Smooth muscle cell (in vitro differentiated cells): Measurements from ENCODE around the gene ATF2. TPM values are rescaled to one million over a fixed set of nuclear protein-coding genes. Genes with fewer than 3 reads are reported as not detected.

Experiments used
- DNase-seq: peaks from one replicate; lab custom pipeline; 2025; ENCODE audit not compliant: unreplicated experiment; lab: John Stamatoyannopoulos, UW
- H2AFZ ChIP-seq: fragments of 200-600 bp; sonication (generic); 2 replicates; pipeline ENCODE4 v1.6.0; 2016; ENCODE audit warnings: antibody characterized with exemption, low read depth, mild to moderate bottlenecking
- H3F3A ChIP-seq: fragments of 200-600 bp; sonication (generic); 2 replicates; pipeline ENCODE4 v1.6.0; 2017; ENCODE audit warnings: antibody characterized with exemption, low read depth
- H3K27ac ChIP-seq: fragments of 200-600 bp; sonication (generic); 2 replicates; pipeline ENCODE4 v1.5.1; 2016; ENCODE audit warnings: low read depth, mild to moderate bottlenecking
- H3K27me3 ChIP-seq: fragments of 200-600 bp; sonication (generic); 2 replicates; pipeline ENCODE4 v1.6.1; 2016; ENCODE audit warnings: low read depth, mild to moderate bottlenecking
- H3K36me3 ChIP-seq: fragments of 200-600 bp; sonication (generic); 2 replicates; pipeline ENCODE4 v1.5.1; 2016; ENCODE audit warnings: low read depth
- H3K4me1 ChIP-seq: fragments of 200-600 bp; sonication (generic); 2 replicates; pipeline ENCODE4 v1.5.1; 2016; ENCODE audit warnings: low read depth
- H3K4me2 ChIP-seq: fragments of 200-600 bp; sonication (generic); 2 replicates; pipeline ENCODE4 v1.6.0; 2016; ENCODE audit warnings: mild to moderate bottlenecking
- H3K4me3 ChIP-seq: fragments of 200-600 bp; sonication (generic); 2 replicates; pipeline ENCODE4 v1.5.1; 2016; ENCODE audit warnings: mild to moderate bottlenecking
- H3K79me2 ChIP-seq: fragments of 200-600 bp; sonication (generic); 2 replicates; pipeline ENCODE4 v1.6.0; 2016; ENCODE audit warnings: low read depth, mild to moderate bottlenecking
- H3K9ac ChIP-seq: fragments of 200-600 bp; sonication (generic); 2 replicates; pipeline ENCODE4 v1.6.0; 2016; ENCODE audit warnings: low read depth
- H3K9me3 ChIP-seq: fragments of 200-600 bp; sonication (generic); replicated peaks from 2 replicates; pipeline ENCODE4 v1.5.1; 2016; ENCODE audit warnings: low read depth
- H4K20me1 ChIP-seq: fragments of 200-600 bp; sonication (generic); 2 replicates; pipeline ENCODE4 v1.6.0; 2016; ENCODE audit warnings: low read depth
- WGBS: methylation state at CpG from one replicate; pipeline ENCODE4 v1.1.7; 2016; ENCODE audit warnings: low lambda C conversion rate; 5-methylcytosine and 5-hydroxymethylcytosine counted together
- polyA plus RNA-seq: library from polyadenylated mRNA; unstranded; fragments of >200 nt; fragmentation: Nextera tagmentation; extraction: Ambion mirVana; gene quantifications from 2 replicates; pipeline ENCODE4 v1.2.1, GENCODE V29; 2016
- total RNA-seq: library from RNA; depleted of rRNA; stranded (reverse); fragments of >200 nt; gene quantifications from 2 replicates; pipeline ENCODE4 v1.2.3, GENCODE V29; 2014
- TF ChIP-seq, protein P1 (sequence below): fragments of 200-600 bp; sonication (generic); IDR thresholded peaks from 2 replicates; pipeline ENCODE4 v1.5.1; 2017; ENCODE audit warnings: borderline replicate concordance, mild to moderate bottlenecking, antibody characterized with exemption; ENCODE audit not compliant: insufficient read depth, poor library complexity, severe bottlenecking

Gene ATF2
- total and polyA plus RNA-seq, 2 experiments from 2014 or later, result 28.0 to 59.6 TPM

DNA sequence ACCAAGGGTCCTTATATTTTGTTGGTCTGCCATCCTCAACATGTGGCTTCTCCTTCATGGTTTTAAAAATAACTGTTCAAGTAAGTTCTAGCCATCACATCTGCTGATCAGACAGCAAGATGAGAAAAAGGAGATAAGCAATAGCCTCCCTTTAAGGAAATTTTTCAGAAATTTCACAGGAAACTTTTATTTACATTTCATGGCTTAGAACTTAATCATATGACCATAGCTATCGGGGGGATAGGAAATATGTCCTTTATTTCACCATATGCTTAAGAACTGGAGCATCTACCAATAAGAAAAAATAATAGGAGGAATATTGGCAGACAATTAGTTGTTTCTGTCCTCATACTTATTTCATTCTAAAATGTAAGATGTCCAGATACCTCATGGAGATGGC lies 16.2 kb downstream of the ATF2 start:
- Histone ChIP-seq H3K4me1 (peaks cover 15% of the 10 kb centered on the region), H3K79me2 (peaks cover 96% of the 10 kb centered on the region), H3K4me2 (no peak overlapping the region), H4K20me1 (peaks cover 99% of the 10 kb centered on the region), H3K9ac (no peak overlapping the region), H3K4me3 (no peak overlapping the region), H3K27ac (no peak overlapping the region), H3K27me3 (no peaks in the 10 kb centered on the region), H3K36me3 (peaks cover 4% of the 10 kb centered on the region), H2AFZ (no peak overlapping the region), H3F3A (peaks cover 10% of the 10 kb centered on the region), H3K9me3 (no peaks in the 10 kb centered on the region)
- TF ChIP-seq, protein P1, sequence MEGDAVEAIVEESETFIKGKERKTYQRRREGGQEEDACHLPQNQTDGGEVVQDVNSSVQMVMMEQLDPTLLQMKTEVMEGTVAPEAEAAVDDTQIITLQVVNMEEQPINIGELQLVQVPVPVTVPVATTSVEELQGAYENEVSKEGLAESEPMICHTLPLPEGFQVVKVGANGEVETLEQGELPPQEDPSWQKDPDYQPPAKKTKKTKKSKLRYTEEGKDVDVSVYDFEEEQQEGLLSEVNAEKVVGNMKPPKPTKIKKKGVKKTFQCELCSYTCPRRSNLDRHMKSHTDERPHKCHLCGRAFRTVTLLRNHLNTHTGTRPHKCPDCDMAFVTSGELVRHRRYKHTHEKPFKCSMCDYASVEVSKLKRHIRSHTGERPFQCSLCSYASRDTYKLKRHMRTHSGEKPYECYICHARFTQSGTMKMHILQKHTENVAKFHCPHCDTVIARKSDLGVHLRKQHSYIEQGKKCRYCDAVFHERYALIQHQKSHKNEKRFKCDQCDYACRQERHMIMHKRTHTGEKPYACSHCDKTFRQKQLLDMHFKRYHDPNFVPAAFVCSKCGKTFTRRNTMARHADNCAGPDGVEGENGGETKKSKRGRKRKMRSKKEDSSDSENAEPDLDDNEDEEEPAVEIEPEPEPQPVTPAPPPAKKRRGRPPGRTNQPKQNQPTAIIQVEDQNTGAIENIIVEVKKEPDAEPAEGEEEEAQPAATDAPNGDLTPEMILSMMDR, result no peak
- no peak for DNase-seq
- 79% methylated on average over 1 of the region's 1 CpG for WGBS

DNA sequence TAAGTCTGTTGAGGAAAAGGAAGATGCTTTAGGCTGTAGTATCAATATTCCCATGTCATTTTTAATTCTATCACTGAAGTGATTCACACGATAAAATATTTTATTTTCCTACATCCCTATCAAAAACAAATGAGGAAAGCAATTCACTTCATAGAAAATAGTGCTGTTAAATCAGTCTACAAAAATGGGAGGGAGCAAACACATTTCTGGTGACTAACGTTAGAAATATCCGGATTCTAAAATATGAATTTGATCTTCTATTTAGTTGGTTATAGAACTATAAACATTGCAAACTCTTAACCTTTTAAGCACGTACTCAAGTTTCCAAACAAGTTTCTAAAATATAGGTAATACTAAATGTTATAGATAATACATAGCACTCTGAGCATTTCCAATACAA lies 20.8 kb downstream of the ATF2 start:
- H3K4me1 ChIP-seq, result no peaks in the 10 kb centered on the region
- 94% methylated on average over 4 of the region's 4 CpGs for WGBS
- no peak overlapping the region for H3K4me2 ChIP-seq

DNA sequence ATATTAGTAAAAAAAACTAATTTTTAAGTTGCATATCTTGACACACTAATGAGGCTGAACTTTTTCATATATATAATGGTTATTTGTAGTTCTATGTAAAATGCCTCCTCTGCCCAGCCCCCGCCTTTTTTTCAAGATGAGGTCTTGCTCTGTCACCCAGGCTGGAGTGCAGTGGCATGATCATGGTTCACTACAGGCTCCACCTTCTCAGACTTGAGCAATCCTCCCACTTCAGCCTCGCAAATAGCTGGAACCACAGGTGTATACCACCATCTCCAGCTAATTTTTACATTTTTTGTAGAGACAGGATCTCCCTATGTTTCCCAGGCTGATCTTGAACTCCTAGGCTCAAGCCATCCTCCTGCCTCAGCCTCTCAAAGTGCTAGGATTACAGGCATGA lies 24.3 kb downstream of the ATF2 start:
- no peak overlapping the region for H3K27ac ChIP-seq
- H3K9ac ChIP-seq, result no peak overlapping the region
- H4K20me1 ChIP-seq, result peaks cover 99% of the 10 kb centered on the region
- no peaks in the 10 kb centered on the region for H3K36me3 ChIP-seq
- TF ChIP-seq, protein P1, result no peak
- H2AFZ ChIP-seq, result no peak overlapping the region
- peaks cover 4% of the 10 kb centered on the region for H3K4me1 ChIP-seq
- no peak overlapping the region for H3K4me2 ChIP-seq
- no peaks in the 10 kb centered on the region for H3K27me3 ChIP-seq
- H3K79me2 ChIP-seq, result peaks cover 92% of the 10 kb centered on the region
- no peak overlapping the region for H3K4me3 ChIP-seq
- 94% methylated on average over 2 of the region's 2 CpGs for WGBS
- no peaks in the 10 kb centered on the region for H3F3A ChIP-seq
- DNase-seq, result no peak
- no peaks in the 10 kb centered on the region for H3K9me3 ChIP-seq

More for the DNA sequence above, 20.8 kb downstream of the ATF2 start:
- Histone ChIP-seq H4K20me1 (peaks cover 100% of the 10 kb centered on the region), H3K27me3 (no peaks in the 10 kb centered on the region), H3K27ac (no peak overlapping the region), H3K79me2 (peaks cover 97% of the 10 kb centered on the region), H3K4me3 (no peak overlapping the region), H3K9ac (no peak overlapping the region), H2AFZ (no peak overlapping the region), H3K9me3 (no peaks in the 10 kb centered on the region), H3K36me3 (peaks cover 4% of the 10 kb centered on the region), H3F3A (no peaks in the 10 kb centered on the region)
- no peak for DNase-seq
- TF ChIP-seq, protein P1, result no peak

DNA sequence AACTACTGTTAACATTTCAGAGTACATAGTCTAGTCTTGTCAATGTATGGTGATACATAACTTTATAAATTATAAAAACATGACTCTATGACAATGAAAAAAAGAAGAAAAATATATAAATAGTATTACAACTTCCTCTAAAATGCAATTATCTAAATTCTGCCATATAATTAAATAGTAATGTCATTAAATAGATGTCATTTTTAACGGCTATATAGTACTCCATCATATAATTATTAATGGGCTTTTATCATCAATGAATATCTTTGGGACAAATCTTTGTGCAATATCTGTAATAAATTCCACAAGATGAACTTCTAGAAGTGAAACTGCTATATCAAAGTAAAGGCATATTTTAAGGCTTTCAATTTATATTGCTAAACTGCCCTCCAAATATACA lies 24.8 kb downstream of the ATF2 start:
- H3K9ac ChIP-seq, result no peak overlapping the region
- H3K9me3 ChIP-seq, result no peaks in the 10 kb centered on the region
- H3K4me3 ChIP-seq, result no peak overlapping the region
- peaks cover 4% of the 10 kb centered on the region for H3K4me1 ChIP-seq
- TF ChIP-seq, protein P1, result no peak
- H2AFZ ChIP-seq, result no peak overlapping the region
- H4K20me1 ChIP-seq, result peaks cover 99% of the 10 kb centered on the region
- no peak overlapping the region for H3K4me2 ChIP-seq
- no peak for DNase-seq
- H3K27ac ChIP-seq, result no peak overlapping the region
- no peaks in the 10 kb centered on the region for H3K36me3 ChIP-seq
- 98% methylated on average over 1 of the region's 1 CpG for WGBS
- no peaks in the 10 kb centered on the region for H3K27me3 ChIP-seq
- H3F3A ChIP-seq, result no peaks in the 10 kb centered on the region
- H3K79me2 ChIP-seq, result peaks cover 92% of the 10 kb centered on the region
